Activated CD8-positive, alpha-beta T cell treated with anti-CD3 and anti-CD28 coated beads for 36 hours (primary cell): ENCODE results near the gene KCNE4. TPM values are rescaled to one million over a fixed set of nuclear protein-coding genes. Genes with fewer than 3 reads are reported as not detected.

Experiments
- ATAC-seq: fragments of 200-7000 bp; cut with Tn5 transposase; one replicate; pipeline ENCODE4 v1.10.0; 2021; ENCODE audit warnings: mild to moderate bottlenecking, moderate library complexity
- CTCF ChIA-PET: fragments of 350-600 bp; sonication (Branson Sonifier 250); formaldehyde crosslinking; loops from one replicate; lab custom pipeline; 2021; ENCODE audit warnings: antibody characterized with exemption; lab: Charles Lee
- POLR2A ChIA-PET: fragments of 350-600 bp; sonication (Branson Sonifier 250); formaldehyde crosslinking; loops from one replicate; lab custom pipeline; 2021; ENCODE audit warnings: antibody characterized with exemption; lab: Charles Lee
- DNase-seq: peaks from one replicate; pipeline ENCODE4 v3.0.0-alpha.2; 2020
- H3K27ac Mint-ChIP-seq: one replicate; pipeline ENCODE4 v1.8.0; 2021; ENCODE audit warnings: mild to moderate bottlenecking, mixed read lengths
- H3K27me3 Mint-ChIP-seq: one replicate; pipeline ENCODE4 v1.8.0; 2021; ENCODE audit warnings: mixed read lengths
- H3K36me3 Mint-ChIP-seq: one replicate; pipeline ENCODE4 v1.8.0; 2021; ENCODE audit warnings: low read depth, mixed read lengths
- H3K4me1 Mint-ChIP-seq: one replicate; pipeline ENCODE4 v1.8.0; 2021; ENCODE audit warnings: low read depth, mixed read lengths
- H3K4me3 Mint-ChIP-seq: one replicate; pipeline ENCODE4 v1.8.0; 2021; ENCODE audit warnings: mild to moderate bottlenecking, moderate library complexity, mixed read lengths
- H3K9me3 Mint-ChIP-seq: one replicate; pipeline ENCODE4 v1.8.0; 2021; ENCODE audit warnings: mixed read lengths
- intact Hi-C: fragments of 100-400 bp; cut with micrococcal nuclease; formaldehyde crosslinking; loops from one replicate; pipeline ENCODE4 v1.10.0; 2022
- total RNA-seq, 2 experiments: library from RNA; stranded (reverse); gene quantifications; one replicate each; pipeline ENCODE4 v1.2.3, GENCODE V29; 2021
- TF ChIP-seq, protein P1 (sequence below): fragments of 200-600 bp; IDR thresholded peaks from one replicate; pipeline ENCODE4 v1.8.0; 2022; ENCODE audit warnings: antibody characterized with exemption, mild to moderate bottlenecking

Gene KCNE4
- total RNA-seq, 2 experiments from 2014 or later, result not detected

- ATAC-seq (no peak), DNase-seq (no peak)
- Mint-ChIP-seq H3K27ac (no peak overlapping the region), H3K36me3 (no peaks in the 10 kb centered on the region), H3K4me1 (no peaks in the 10 kb centered on the region), H3K9me3 (no peaks in the 10 kb centered on the region), H3K4me3 (no peak overlapping the region), H3K27me3 (peaks cover 2% of the 10 kb centered on the region)
- POLR2A ChIA-PET, result no interaction called here
- TF ChIP-seq, protein P1, sequence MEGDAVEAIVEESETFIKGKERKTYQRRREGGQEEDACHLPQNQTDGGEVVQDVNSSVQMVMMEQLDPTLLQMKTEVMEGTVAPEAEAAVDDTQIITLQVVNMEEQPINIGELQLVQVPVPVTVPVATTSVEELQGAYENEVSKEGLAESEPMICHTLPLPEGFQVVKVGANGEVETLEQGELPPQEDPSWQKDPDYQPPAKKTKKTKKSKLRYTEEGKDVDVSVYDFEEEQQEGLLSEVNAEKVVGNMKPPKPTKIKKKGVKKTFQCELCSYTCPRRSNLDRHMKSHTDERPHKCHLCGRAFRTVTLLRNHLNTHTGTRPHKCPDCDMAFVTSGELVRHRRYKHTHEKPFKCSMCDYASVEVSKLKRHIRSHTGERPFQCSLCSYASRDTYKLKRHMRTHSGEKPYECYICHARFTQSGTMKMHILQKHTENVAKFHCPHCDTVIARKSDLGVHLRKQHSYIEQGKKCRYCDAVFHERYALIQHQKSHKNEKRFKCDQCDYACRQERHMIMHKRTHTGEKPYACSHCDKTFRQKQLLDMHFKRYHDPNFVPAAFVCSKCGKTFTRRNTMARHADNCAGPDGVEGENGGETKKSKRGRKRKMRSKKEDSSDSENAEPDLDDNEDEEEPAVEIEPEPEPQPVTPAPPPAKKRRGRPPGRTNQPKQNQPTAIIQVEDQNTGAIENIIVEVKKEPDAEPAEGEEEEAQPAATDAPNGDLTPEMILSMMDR, result no peak
- CTCF ChIA-PET, result interaction anchor here (0.6 kb wide), 1 partner anchor 43 kb away, joined by 3 read pairs; no protein-coding TSS in a partner anchor
- intact Hi-C loops, result loop anchor here (10.0 kb wide), 1 partner anchor 130 kb away; no protein-coding TSS in a partner anchor
These were observed 52.5 kb downstream of the KCNE4 start for GRCh38 chr2:223104336-223105132.

Other genes with a start within 250 kb of the KCNE4 start
- 10 to 100 TPM; 43.8 to 44.6 TPM for gene ACSL3, start 191.2 kb upstream of the KCNE4 start, total RNA-seq